Measurements from ENCODE around the gene RAD54L. TPM values are rescaled to one million over a fixed set of nuclear protein-coding genes. Genes with fewer than 3 reads are reported as not detected.
"Not testable (repeated sequence)": the region's sequence is repeated elsewhere in the genome, so short reads cannot be mapped to it uniquely, and the experiment has no call there.

Gene RAD54L
- polyA plus RNA-seq, 4 donors: 10.8 to 16.3 (median 13.4) TPM

DNA sequence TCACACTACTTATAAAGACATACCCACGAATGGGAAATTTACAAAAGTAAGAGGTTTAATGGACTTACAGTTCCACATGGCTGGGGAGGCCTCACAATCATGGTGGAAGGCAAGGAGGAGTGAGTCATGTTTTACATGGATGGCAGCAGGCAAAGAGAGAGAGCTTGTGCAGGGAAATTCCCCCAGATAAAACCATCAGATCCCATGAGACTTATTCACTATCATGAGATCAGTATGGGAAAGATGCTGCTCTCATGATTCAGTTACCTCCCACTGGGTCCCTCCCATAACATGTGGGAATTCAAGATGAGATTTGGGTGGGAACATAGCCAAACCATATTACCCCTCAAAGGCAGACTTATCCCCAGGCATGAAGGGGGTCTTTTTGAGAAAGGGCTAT is 8.7 kb upstream of the RAD54L start:
- DNase-seq (ENCODE audit: low read depth in 4 of 4, low spot score in 2 of 4): not testable (repeated sequence)

DNA sequence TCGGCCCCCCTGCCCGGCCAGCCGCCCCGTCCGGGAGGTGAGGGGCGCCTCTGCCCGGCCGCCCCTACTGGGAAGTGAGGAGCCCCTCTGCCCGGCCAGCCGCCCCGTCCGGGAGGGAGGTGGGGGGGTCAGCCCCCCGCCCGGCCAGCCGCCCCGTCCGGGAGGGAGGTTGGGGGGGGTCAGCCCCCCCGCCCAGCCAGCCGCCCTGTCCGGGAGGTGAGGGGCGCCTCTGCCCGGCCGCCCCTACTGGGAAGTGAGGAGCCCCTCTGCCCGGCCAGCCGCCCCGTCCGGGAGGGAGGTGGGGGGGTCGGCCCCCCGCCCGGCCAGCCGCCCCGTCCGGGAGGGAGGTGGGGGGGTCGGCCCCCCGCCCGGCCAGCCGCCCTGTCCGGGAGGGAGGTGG is 5.8 kb upstream of the RAD54L start:
- not testable (repeated sequence) for DNase-seq (ENCODE audit: low read depth in 4 of 4, low spot score in 2 of 4)

DNA sequence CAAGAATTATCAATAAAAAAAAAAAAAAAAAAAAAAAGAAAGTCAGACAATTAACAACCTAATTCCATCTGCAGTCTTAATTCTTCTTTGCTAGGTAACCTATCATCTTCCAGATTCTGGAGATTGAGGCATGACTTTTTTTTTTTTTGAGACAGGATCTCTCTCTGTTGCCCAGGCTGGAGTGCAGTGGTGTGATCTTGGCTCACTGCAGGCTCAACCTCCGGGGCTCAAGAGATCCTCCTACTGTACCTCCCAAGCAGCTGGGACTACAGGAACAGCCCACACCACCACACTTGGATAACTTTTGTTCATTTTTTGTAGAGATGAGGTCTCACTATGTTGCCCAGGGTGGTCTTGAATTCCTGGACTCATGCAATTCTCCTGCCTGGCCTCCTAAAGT is 4.6 kb upstream of the RAD54L start:
- no peak for DNase-seq (ENCODE audit: low read depth in 4 of 4, low spot score in 2 of 4)

DNA sequence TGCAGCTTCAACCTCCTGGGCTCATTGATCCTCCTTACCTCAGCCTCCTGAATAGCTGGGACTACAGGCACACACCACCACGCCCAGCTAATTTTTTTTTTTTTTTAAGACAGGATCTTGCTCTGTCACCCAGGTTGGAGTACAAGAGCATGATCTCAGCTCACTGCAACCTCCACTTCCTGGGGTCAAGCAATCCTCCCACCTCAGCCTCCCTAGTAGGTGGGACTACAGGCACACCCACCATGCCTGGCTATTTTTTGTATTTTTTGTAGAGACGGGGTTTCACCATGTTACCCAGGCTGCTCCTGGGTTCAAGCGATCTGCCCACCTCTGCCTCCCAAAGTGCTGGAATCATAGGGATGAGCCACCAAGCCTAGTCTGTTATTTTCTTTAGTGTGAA is 3.7 kb upstream of the RAD54L start:
- not testable (repeated sequence) for DNase-seq (ENCODE audit: low read depth in 4 of 4, low spot score in 2 of 4)

DNA sequence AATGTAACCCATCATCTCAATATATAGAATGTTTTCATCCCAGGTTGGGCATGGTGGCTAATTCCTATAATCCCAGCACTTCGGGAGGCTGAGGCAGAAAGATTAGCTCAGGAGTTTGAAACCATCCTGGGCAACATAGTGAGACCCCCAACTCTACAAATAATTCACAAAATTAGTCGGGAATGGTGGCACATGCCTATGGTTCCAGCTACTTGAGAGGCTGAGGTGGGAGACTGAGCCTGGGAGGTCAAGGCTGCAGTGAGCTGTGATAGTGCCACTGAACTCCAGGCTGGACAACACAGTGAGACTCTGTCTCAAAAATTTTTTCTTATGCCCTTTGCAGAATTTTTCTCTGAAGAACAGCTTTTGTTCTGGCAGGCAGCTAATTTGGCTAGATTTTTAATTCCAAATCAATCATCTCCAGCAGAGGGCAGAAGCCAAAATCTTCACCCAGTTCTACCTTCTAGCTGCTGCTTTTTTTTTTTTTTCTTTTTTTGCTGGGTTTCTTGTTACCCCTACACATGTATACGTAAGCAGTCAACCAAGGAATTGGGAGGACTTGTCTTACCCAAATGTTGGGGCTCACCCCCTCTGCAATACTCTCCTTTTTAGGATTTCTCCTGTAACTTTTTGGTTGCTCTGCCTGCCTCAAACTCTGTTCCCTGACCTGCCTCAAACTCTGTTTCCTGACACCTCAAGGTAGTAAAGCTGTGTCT is 2.7 kb upstream of the RAD54L start:
- DNase-seq (ENCODE audit: low read depth in 4 of 4, low spot score in 2 of 4): no peak

DNA sequence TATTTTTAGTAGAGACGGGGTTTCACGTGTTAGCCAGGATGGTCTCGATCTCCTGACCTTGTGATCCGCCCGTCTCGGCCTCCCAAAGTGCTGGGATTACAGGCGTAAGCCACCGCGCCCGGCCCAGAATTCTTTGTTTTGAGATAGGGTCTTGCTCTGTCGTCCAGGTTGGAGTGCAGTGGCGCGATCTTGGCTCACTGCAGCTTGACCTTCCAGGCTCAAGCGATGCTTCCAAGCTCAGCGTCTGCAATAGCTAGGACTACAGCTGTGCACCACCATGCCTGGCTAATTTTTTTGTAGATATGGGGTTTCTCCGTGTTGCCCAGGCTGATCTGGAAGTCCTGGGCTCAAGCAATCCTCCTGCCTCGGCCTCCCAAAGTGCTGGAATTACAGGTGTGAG is 1.4 kb upstream of the RAD54L start:
- not testable (repeated sequence) for DNase-seq (ENCODE audit: low read depth in 4 of 4, low spot score in 2 of 4)

DNA sequence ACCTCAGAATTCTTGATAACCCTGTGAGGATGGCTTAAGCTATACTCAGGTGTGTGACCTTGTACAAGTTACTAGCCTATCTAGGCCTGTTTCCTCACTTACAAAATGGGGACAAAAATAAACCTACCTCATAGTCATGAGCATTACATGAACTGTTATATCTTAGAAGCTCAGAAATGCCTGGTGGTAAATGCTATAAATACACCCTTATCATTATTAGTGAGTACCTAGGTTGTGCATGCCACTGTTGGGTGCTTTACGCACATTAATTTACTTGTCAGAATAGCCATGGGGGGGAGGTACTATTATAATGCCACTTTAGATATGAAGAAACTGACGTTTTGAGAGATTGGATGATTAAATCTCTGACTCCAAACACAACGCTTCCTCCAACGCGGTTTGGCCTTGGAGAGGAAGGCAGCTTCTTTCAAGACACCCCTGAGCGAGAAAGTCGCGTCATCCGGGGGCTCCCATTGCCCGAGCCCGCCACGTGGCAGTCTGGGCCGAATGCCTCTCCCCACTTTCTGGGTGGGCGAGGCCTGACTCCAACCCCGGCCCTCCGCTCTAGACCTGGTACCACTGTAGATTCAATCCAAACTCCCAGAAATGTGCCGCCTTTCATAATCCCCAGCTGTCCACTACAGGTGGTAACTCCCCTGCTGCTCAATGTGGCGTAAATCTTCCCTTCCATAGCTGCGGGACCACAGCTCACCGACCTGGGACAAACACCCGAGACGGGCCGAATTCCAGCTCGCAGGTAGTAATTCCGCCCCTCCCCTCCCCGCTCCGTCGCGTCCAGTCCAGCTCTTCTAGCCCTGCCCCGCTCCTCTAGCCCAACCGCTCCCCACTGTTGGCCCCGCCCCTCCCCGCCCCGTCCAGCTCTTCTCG is 771 bp upstream of the RAD54L start:
- DNase-seq (ENCODE audit: low read depth in 4 of 4, low spot score in 2 of 4): peak in 1 of 4 donors; percentile 68

DNA sequence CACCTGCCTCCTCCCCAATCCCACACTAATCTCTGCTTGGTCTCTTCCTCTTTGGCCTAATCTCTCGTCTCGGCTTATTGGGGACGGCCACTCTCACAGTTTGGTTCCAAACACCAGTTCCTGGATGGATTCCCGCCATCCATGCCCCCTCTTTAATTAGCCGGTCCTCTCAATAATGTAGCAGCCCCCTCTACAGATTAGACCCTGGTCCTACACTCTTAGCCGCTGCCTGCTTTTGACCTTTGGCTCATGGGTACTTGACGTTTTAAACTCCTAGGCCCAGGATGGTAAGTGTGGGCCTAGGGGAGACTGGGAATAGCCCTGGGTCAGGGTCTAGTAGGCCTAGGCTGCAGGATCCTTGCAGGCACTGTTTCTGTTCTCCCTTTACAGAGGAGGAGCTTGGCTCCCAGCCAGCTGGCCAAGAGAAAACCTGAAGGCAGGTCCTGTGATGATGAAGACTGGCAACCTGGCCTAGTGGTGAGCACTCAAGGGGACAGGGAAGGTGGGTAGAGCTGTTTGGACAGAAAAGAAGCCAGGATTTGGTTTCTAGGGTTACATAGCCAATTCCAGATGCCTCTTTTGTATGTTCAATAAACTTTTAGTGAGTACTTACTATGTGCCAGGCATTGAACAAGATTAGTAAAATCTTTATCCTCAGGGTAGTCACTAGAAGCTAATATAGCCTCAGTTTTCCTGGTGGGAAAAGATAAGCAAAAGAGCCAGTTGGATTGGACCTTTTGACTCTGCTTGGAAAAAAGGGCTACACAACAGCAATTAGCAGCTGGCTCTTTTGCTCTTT is 758 bp downstream of the RAD54L start:
- DNase-seq (ENCODE audit: low read depth in 4 of 4, low spot score in 2 of 4): no peak

DNA sequence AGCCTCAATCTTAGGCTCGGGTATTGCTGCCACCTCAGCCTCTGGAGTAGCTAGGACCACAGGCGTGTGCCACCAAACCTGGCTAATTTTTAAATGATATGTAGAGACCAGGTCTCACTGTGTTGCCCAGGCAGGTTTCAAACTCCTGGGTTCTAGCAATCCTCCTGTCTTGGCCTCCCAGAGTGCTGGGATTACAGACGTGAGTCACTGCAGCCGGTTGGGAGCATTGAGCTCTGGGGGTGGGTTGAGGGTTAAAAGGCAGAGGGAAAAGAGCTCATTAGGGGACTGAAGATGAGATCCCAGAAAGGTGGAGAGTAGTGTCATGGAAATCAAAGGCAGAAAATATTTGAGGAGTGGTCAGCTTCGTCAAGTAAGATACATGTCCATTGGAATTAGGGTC is 7.1 kb downstream of the RAD54L start:
- DNase-seq (ENCODE audit: low read depth in 4 of 4, low spot score in 2 of 4): no peak

DNA sequence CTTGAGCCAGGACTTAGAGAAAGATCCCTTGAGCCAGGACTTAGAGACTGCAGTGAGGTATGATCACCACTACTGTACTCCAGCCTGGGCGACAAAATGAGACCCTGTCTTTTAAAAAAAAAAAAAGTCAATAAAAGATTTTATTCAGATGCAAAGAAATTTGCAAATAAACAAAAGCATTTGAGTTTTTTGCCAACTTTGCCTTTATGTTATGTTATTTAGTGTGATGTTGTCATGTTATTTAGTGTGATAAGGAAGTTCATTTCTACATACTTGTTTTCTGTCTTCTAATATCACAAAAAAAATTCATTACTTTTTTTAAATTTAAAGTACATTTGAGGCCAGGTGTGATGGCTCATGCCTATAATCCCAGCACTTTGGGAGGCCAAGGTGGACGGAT is 9.0 kb downstream of the RAD54L start:
- DNase-seq (ENCODE audit: low read depth in 4 of 4, low spot score in 2 of 4): no peak

DNA sequence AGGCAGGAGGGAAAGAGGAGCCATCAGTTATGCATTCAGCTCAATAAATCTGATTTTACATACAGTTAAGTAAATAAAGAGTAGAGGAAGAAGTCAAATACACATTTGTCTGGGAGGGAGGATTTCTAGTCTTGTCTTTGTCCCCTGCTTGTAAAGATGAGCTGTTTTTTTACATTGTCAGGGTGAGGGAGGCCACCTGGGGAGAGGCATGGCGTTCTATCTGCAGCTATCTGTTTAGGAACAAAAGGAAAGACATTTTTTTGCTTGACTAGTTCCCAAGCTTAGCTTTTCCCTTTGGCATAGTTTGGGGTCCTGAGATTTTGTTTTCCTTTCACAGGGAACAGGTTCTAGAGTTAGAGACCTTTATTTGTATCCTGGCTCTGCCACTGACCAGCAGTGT is 14.9 kb downstream of the RAD54L start:
- no peak for DNase-seq (ENCODE audit: low read depth in 4 of 4, low spot score in 2 of 4)

DNA sequence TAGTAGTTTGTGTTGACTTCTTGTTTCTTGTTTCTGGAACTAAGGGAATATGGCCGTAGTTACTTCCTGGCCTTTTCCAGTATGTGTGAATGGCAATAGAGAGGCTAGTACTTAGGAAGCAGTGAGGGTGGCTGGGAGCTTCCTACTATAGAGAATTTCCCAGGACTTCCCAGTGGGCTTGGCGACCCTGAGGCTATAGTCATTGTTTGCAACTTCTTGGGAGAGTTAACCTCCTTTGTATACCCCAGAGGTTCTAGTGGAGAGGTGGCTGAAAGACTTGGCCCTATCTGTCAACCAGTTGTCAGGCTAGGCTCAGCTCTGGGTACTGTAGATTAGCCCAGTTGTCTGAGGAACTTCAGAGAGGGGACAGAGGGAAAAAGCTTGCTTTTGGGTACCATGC is 15.6 kb downstream of the RAD54L start:
- no peak for DNase-seq (ENCODE audit: low read depth in 4 of 4, low spot score in 2 of 4)

DNA sequence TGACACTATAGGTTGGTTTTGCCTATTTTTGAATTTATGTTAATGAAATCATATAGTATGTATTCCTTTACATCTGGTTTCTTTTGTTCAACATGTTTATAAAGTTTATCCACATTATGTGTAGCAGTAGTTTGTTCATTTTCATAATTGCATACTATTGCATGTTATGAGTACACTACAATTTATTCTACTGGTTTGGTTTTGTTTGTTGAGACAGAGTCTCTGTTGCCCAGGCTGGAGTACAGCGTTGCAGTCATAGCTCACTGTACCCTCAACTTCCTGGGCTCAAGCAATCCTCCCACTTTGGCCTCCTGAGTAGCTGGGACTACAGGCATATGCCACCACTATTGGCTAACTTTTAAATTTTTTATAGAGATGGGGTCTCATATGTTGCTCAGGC is 21.0 kb downstream of the RAD54L start:
- no peak for DNase-seq (ENCODE audit: low read depth in 4 of 4, low spot score in 2 of 4)

DNA sequence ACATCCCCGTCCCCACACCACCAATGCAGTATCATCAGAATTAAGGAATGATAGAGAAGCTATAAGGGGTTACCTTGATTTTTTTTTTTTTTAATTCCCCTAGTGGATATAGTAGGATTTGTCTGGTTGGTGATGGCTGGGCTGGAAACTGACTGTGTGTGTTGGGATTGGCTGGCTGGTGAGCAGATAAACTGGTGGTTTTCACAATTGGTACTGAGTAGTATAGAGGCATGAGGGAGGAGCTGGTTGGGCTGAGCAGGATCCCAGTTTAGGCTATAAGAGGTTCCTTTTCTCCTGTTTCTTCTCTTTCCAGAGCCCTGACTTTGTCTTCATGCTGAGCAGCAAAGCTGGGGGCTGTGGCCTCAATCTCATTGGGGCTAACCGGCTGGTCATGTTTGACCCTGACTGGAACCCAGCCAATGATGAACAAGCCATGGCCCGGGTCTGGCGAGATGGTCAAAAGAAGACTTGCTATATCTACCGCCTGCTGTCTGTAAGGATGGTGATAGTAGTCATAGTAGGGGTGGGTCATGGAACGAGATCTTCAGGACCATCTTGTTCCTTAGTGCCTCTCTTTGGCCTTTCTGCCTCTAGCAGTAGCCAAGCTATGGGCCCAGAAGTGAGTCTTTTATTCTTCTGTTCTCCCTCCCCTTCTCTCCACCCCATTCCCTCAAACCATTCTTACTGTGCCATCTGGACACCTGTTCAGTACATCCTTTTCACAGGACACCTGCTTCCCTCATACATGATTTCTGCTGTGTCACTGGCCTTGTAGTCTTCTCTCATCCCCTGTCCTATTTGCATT is 26.9 kb downstream of the RAD54L start:
- DNase-seq (ENCODE audit: low read depth in 4 of 4, low spot score in 2 of 4): no peak

DNA sequence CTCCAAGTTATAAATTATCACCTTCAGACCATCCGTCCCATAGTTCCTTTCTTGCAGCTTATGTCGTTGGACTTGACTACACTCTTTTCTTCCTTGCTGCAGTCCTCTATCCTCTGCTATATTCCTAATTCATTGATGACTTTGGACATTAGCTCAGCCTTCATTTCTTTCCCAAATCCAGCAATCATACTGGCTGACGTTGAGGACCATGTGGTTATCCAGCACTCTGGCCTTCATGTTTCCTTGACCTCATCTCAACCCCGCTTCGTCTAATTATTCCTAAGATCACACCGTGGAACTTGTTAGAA is 27.4 kb downstream of the RAD54L start:
- no peak for DNase-seq (ENCODE audit: low read depth in 4 of 4, low spot score in 2 of 4)

DNA sequence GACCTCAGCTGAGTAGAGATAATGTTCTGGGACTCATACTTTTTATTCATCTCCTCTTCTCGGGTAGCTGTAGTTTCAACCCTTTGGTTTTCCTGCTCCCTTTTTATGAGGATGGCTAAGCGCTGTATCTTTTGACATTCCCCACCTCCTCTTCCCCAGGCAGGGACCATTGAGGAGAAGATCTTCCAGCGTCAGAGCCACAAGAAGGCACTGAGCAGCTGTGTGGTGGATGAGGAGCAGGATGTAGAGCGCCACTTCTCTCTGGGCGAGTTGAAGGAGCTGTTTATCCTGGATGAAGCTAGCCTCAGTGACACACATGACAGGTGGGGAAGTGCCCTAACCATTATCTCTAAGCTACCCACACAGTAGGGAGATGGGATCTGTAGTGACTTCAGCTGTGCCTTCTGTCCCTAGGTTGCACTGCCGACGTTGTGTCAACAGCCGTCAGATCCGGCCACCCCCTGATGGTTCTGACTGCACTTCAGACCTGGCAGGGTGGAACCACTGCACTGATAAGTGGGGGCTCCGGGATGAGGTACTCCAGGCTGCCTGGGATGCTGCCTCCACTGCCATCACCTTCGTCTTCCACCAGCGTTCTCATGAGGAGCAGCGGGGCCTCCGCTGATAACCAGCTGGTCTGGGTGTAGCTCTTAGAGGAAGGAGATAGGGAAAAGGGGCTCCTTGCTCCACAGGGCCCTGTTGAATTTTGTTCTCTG is 30.3 kb downstream of the RAD54L start:
- DNase-seq (ENCODE audit: low read depth in 4 of 4, low spot score in 2 of 4): no peak

DNA sequence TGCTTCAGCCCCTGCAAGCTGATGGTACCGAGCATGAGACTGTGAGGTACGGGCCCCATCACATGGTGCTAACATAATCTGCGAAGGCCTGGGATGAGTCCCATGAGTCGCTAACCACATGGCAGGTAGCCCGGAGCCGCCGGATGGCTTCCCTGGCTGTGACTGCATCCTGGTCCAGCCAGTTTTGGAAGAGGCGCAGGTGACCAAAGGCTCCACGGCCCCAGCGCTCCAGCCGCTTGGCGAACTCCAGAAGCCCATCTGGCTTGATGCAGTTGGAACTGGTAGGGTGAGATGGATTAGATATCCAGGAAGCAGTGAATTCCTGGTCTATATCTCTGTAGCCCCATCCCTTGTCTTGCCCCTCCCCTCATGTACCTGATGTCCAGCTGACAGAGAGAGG is 31.2 kb downstream of the RAD54L start:
- DNase-seq (ENCODE audit: low read depth in 4 of 4, low spot score in 2 of 4): no peak

DNA sequence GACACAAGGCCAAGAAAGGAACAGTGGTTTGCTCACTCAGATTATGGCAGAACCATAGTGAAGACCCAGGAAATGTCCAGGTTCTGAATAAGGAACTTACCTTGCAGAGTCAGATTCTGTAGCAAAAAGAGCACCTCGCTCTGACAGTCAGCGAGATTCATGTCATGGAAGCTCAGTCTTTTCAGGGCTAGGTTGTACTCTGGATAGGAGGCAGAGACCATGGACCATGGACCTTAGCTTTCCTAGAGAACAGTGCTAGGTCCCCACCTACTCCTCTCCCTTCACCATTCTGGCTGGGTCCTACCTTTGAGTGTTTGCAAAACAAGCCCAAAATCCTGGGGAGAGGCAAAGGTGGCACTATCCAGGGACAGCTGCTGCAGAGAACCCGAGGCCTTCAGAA is 32.5 kb downstream of the RAD54L start:
- no peak for DNase-seq (ENCODE audit: low read depth in 4 of 4, low spot score in 2 of 4)

DNA sequence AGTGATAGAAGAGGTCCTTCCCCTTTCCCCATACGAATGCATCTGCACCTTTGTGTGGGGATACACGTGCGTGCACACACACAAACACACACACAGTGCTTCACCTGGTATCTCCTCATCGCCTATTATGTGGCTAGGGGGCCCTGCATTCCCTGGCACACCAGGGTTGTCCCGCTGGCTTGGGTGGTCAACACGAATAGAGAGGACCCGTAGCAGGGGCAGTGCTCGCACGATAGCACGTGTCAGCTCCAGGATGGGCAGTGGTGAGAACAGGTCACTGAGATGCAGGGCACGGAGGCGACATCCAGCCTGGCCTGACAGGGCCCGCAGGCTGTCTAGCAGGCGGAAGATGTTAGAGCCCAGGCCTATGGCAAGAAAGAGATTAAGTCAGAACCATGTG is 33.5 kb downstream of the RAD54L start:
- no peak for DNase-seq (ENCODE audit: low read depth in 4 of 4, low spot score in 2 of 4)

DNA sequence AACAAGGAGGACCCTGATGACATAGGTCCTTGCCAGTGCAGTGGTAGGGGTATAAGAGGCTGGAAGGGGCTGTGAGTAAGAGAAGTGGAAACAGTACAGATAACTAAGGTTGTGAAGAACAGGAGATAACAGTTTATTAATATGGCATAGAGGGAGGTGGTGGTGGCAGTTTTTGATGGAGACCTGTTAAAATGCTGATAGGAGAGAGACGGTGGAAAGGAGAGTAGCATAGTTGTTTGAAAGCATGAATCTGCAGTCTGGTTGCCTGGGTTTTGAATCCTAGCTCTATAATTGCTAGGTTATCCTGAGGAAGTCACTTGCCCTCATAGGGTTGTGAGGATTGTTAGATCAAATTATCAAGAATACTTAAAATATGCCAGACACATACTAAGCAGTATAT is 36.5 kb downstream of the RAD54L start:
- DNase-seq (ENCODE audit: low read depth in 4 of 4, low spot score in 2 of 4): no peak
